HepG2 (cell line): ENCODE data around the gene COQ7. TPM values are rescaled to one million over a fixed set of nuclear protein-coding genes. Genes with fewer than 3 reads are reported as not detected.

ENCODE experiments used
- ATRX ChIP-seq: sonication (generic); formaldehyde crosslinking; IDR thresholded peaks from 2 replicates; pipeline ENCODE4 v1.4.0; 2020; ENCODE audit warnings: missing genetic modification reagents, borderline replicate concordance
- CREM ChIP-seq, 2 experiments: sonication (generic) in 1 of 2; formaldehyde crosslinking in 1 of 2; IDR thresholded peaks; 2 replicates each; pipeline versions ENCODE4 v1.4.0 to v1.6.1; 2016 to 2020; ENCODE audit warnings: antibody characterized with exemption in 1 of 2, mild to moderate bottlenecking in 1 of 2, missing genetic modification reagents in 1 of 2
- ESRRA ChIP-seq: sonication (generic); formaldehyde crosslinking; IDR thresholded peaks from 2 replicates; pipeline ENCODE4 v1.5.1; 2020; ENCODE audit warnings: mild to moderate bottlenecking, low read depth, missing genetic modification reagents
- FOSL1 ChIP-seq: sonication (generic); formaldehyde crosslinking; IDR thresholded peaks from 2 replicates; pipeline ENCODE4 v1.9.0; 2021; ENCODE audit warnings: missing genetic modification reagents, borderline replicate concordance
- GFI1 ChIP-seq: sonication (generic); formaldehyde crosslinking; IDR thresholded peaks from 2 replicates; pipeline ENCODE4 v1.5.0; 2020; ENCODE audit warnings: missing genetic modification reagents, mild to moderate bottlenecking, borderline replicate concordance
- HES4 ChIP-seq: sonication (generic); formaldehyde crosslinking; IDR thresholded peaks from 2 replicates; pipeline ENCODE4 v1.9.0; 2021; ENCODE audit warnings: mild to moderate bottlenecking, missing genetic modification reagents, borderline replicate concordance
- KDM4B ChIP-seq: sonication (generic); formaldehyde crosslinking; IDR thresholded peaks from 2 replicates; pipeline ENCODE4 v1.4.0; 2020; ENCODE audit warnings: missing genetic modification reagents
- KDM5A ChIP-seq: fragments of 200-600 bp; sonication (generic); IDR thresholded peaks from 2 replicates; pipeline ENCODE4 v1.7.0; 2018; ENCODE audit warnings: antibody characterized with exemption, mild to moderate bottlenecking, low read length, borderline replicate concordance
- PCBP1 ChIP-seq: fragments of 200-400 bp; formaldehyde crosslinking; IDR thresholded peaks from 2 replicates; pipeline ENCODE4 v1.6.1; 2017; ENCODE audit warnings: mild to moderate bottlenecking, low read depth, low read length, borderline replicate concordance
- RFXAP ChIP-seq: sonication (generic); formaldehyde crosslinking; IDR thresholded peaks from 2 replicates; pipeline ENCODE4 v1.4.0; 2020; ENCODE audit warnings: missing genetic modification reagents, borderline replicate concordance
- SNAI1 ChIP-seq: sonication (generic); formaldehyde crosslinking; IDR thresholded peaks from 2 replicates; pipeline ENCODE4 v1.5.0; 2020; ENCODE audit warnings: mild to moderate bottlenecking, missing genetic modification reagents, borderline replicate concordance
- SPEN ChIP-seq: sonication (generic); formaldehyde crosslinking; IDR thresholded peaks from 2 replicates; pipeline ENCODE4 v1.5.1; 2020; ENCODE audit warnings: low read depth, mild to moderate bottlenecking, missing genetic modification reagents
- STAT5B ChIP-seq: sonication (generic); formaldehyde crosslinking; IDR thresholded peaks from 2 replicates; pipeline ENCODE4 v1.4.0; 2020; ENCODE audit warnings: missing genetic modification reagents
- TAF1 ChIP-seq: sonication (generic); formaldehyde crosslinking; IDR thresholded peaks from 2 replicates; pipeline ENCODE4 v1.4.0; 2020; ENCODE audit warnings: missing genetic modification reagents
- YEATS2 ChIP-seq: sonication (generic); formaldehyde crosslinking; IDR thresholded peaks from 2 replicates; pipeline ENCODE4 v1.4.0; 2020; ENCODE audit warnings: missing genetic modification reagents, borderline replicate concordance
- ZBTB42 ChIP-seq: sonication (generic); formaldehyde crosslinking; IDR thresholded peaks from 2 replicates; pipeline ENCODE4 v1.5.0; 2020; ENCODE audit warnings: mild to moderate bottlenecking, missing genetic modification reagents
- ZFP82 ChIP-seq: sonication (generic); formaldehyde crosslinking; IDR thresholded peaks from 2 replicates; pipeline ENCODE4 v1.5.1; 2020; ENCODE audit warnings: mild to moderate bottlenecking, missing genetic modification reagents, borderline replicate concordance
- ZIK1 ChIP-seq: sonication (generic); formaldehyde crosslinking; IDR thresholded peaks from 2 replicates; pipeline ENCODE4 v1.5.0; 2020; ENCODE audit warnings: mild to moderate bottlenecking, low read depth, missing genetic modification reagents, borderline replicate concordance
- ZMYM2 ChIP-seq: sonication (generic); formaldehyde crosslinking; IDR thresholded peaks from 2 replicates; pipeline ENCODE4 v1.8.0; 2022; ENCODE audit warnings: mild to moderate bottlenecking, missing genetic modification reagents
- ZNF205 ChIP-seq: IDR thresholded peaks from 2 replicates; pipeline ENCODE4 v1.6.1; 2018; ENCODE audit warnings: missing biosample characterization, missing genetic modification reagents
- ZNF274 ChIP-seq: sonication (generic); formaldehyde crosslinking; IDR thresholded peaks from 2 replicates; pipeline ENCODE4 v1.5.1; 2020; ENCODE audit warnings: mild to moderate bottlenecking, missing genetic modification reagents
- ZNF331 ChIP-seq: sonication (generic); formaldehyde crosslinking; IDR thresholded peaks from 2 replicates; pipeline ENCODE4 v1.4.0; 2020; ENCODE audit warnings: missing genetic modification reagents
- ZNF382 ChIP-seq: sonication (generic); formaldehyde crosslinking; IDR thresholded peaks from 2 replicates; pipeline ENCODE4 v1.5.0; 2020; ENCODE audit warnings: missing genetic modification reagents, mild to moderate bottlenecking, borderline replicate concordance
- ZNF552 ChIP-seq: sonication (generic); formaldehyde crosslinking; IDR thresholded peaks from 2 replicates; pipeline ENCODE4 v1.9.0; 2022; ENCODE audit warnings: missing genetic modification reagents, mild to moderate bottlenecking, borderline replicate concordance
- ZNF652 ChIP-seq: IDR thresholded peaks from 2 replicates; pipeline ENCODE4 v1.6.1; 2016; ENCODE audit warnings: low read depth, borderline replicate concordance
- ZNF761 ChIP-seq: sonication (generic); formaldehyde crosslinking; conservative IDR thresholded peaks from 2 replicates; pipeline ENCODE4 v1.4.0; 2020; ENCODE audit warnings: mild to moderate bottlenecking, missing genetic modification reagents
- polyA plus RNA-seq, 8 experiments: library from polyadenylated mRNA; depleted of rRNA in 3 of 8; stranded (reverse) in 7 of 8; unstranded in 1 of 8; fragments of >200 nt; fragmentation: Illumina TruSeq in 4 of 8; extraction: Trizol in 4 of 8; gene quantifications; 2 replicates each; pipeline versions ENCODE4 v1.2.1 to v1.2.3, GENCODE V29; 2011 to 2016; ENCODE audit warnings: low read depth in 4 of 8, missing spikeins in 1 of 8, mixed read lengths in 1 of 8; ENCODE audit not compliant: insufficient read depth in 1 of 8
- total RNA-seq, 5 experiments: library from RNA; depleted of rRNA; stranded (reverse); fragments of >200 nt; fragmentation: Illumina TruSeq; extraction: Trizol; gene quantifications; 2 replicates each; pipeline ENCODE4 v1.2.3, GENCODE V29; 2016; ENCODE audit warnings: low read depth in 1 of 5
- TF ChIP-seq, protein P1 (sequence below): IDR thresholded peaks from 2 replicates; pipeline ENCODE4 v1.6.1; 2016
- TF ChIP-seq, protein P2 (sequence below): sonication (generic); formaldehyde crosslinking; IDR thresholded peaks from 2 replicates; pipeline ENCODE4 v1.4.0; 2020; ENCODE audit warnings: missing genetic modification reagents

The COQ7 gene
- total and polyA plus RNA-seq, 2 of the 13 experiments (the other 11 are each of a cell fraction or from before 2014, with no cell fraction given), result 20.1 to 45.7 TPM

DNA sequence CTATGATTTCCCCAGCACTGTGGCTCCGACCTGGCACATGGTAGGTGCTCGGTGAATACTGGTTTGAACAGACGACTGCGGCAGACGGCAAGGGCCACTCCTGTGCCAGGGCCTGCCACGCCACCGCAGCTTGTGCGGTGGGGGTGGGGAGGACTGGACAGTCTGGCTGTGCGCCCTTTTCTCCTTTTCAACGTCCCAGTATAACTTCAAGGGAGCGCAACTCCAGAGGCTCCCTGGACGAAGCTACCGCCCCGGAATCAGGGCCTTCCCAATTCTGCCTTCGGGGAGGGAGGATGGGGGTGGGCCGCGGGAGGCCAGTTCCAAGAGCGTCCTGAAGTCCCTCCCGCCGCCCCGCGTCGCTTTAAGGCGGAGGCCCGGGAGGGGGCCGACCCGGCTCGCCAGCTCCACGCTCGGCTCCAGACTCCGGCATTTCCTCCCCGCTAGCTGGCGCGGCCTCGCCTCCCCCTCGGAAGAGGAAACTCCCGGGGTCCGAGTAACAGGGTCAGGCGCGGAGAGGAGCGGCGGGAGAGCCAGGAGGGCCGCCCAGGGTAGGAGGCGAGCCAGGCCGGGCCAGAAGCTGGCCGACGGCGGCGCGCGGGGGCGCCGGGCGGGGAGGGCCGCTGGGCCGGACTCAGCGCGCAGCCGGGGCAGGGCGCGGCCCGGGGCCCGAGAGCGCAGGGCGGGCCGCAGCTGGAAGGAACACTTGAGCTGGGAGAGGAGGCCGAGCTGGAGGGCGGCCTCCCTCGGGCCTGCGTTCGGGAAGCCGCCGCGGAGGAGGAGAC is 46.4 kb downstream of the COQ7 start, which contains the start of gene ITPRIPL2 (continued):
- TF ChIP-seq, protein P1, sequence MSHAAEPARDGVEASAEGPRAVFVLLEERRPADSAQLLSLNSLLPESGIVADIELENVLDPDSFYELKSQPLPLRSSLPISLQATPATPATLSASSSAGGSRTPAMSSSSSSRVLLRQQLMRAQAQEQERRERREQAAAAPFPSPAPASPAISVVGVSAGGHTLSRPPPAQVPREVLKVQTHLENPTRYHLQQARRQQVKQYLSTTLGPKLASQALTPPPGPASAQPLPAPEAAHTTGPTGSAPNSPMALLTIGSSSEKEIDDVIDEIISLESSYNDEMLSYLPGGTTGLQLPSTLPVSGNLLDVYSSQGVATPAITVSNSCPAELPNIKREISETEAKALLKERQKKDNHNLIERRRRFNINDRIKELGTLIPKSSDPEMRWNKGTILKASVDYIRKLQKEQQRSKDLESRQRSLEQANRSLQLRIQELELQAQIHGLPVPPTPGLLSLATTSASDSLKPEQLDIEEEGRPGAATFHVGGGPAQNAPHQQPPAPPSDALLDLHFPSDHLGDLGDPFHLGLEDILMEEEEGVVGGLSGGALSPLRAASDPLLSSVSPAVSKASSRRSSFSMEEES (CRISPR knock-in tag), result peak; percentile 19; the same call in 1 of the 2 replicates
- TF ChIP-seq, protein P2, sequence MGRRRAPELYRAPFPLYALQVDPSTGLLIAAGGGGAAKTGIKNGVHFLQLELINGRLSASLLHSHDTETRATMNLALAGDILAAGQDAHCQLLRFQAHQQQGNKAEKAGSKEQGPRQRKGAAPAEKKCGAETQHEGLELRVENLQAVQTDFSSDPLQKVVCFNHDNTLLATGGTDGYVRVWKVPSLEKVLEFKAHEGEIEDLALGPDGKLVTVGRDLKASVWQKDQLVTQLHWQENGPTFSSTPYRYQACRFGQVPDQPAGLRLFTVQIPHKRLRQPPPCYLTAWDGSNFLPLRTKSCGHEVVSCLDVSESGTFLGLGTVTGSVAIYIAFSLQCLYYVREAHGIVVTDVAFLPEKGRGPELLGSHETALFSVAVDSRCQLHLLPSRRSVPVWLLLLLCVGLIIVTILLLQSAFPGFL (CRISPR knock-in tag), result no peak
- TF ChIP-seq ZNF652 (CRISPR knock-in tag) (0 out of 2 replicates have a peak, but pooled peaks have one; percentile 17), TAF1 (CRISPR knock-in tag) (peak; percentile 82; the same call in 1 of the 2 replicates), ZNF552 (CRISPR knock-in tag) (peak; percentile 28; the same call in 1 of the 2 replicates), SNAI1 (CRISPR knock-in tag) (0 out of 2 replicates have a peak, but pooled peaks have one; percentile 28), ZIK1 (CRISPR knock-in tag) (peak; percentile 89; the same call in 1 of the 2 replicates), STAT5B (CRISPR knock-in tag) (no peak), ZNF761 (CRISPR knock-in tag) (peak; percentile 88), KDM5A (no peak), ZNF331 (CRISPR knock-in tag) (peak; percentile 35; the same call in 1 of the 2 replicates), HES4 (CRISPR knock-in tag) (peak; percentile 57; the same call in 1 of the 2 replicates), ZNF382 (no peak), ZMYM2 (no peak), SPEN (CRISPR knock-in tag) (no peak; the same call in 1 of the 2 replicates), FOSL1 (CRISPR knock-in tag) (no peak), YEATS2 (CRISPR knock-in tag) (peak; percentile 42; the same call in 1 of the 2 replicates), PCBP1 (0 out of 2 replicates have a peak, but pooled peaks have one; percentile 25), ZNF274 (CRISPR knock-in tag) (peak; percentile 79), ATRX (no peak), ZFP82 (CRISPR knock-in tag) (no peak), KDM4B (CRISPR knock-in tag) (no peak; the same call in 1 of the 2 replicates), ESRRA (peak; percentile 56; the same call in 1 of the 2 replicates), ZNF205 (CRISPR knock-in tag) (peak; percentile 44; the same call in 1 of the 2 replicates), RFXAP (CRISPR knock-in tag) (peak; percentile 26; the same call in 1 of the 2 replicates), ZBTB42 (CRISPR knock-in tag) (no peak; the same call in 1 of the 2 replicates), CREM (IDR thresholded peaks at IDR 0.05) (peak; percentile 33; the same call in 1 of the 2 replicates), CREM (CRISPR knock-in tag; IDR thresholded peaks at IDR 0.05) (peak; percentile 18; the same call in 1 of the 2 replicates), GFI1 (CRISPR knock-in tag) (no peak; the same call in 1 of the 2 replicates)
